Measurements from ENCODE around the gene ATP6V0C. TPM values are rescaled to one million over a fixed set of nuclear protein-coding genes. Genes with fewer than 3 reads are reported as not detected.

ATP6V0C gene
- total RNA-seq, 1 experiment from 2014 or later, result 176 TPM

DNA sequence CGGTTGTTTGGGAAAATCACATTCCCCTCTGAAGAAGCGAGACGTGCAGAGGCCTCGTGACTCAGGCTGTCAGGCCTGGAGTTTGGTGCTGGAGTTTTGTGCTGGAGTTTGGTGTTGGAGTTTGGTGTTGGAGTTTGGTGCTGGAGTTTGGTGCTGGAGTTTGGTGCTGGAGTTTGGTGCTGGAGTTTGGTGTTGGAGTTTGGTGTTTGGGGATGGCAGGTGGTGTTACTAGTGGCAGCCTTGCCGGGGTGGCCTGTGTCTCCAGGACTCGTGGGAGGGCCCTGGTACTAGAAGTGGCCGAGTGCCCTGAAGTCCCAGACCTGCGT is 26.3 kb upstream of the ATP6V0C start:
- Histone ChIP-seq H2AK5ac (ENCODE audit: insufficient read length, low read length) (no peak overlapping the region), H2BK5ac (ENCODE audit: insufficient read length, low read length) (no peak overlapping the region), H4K20me1 (ENCODE audit: control insufficient read depth, insufficient read depth, insufficient read length) (no peaks in the 10 kb centered on the region), H3K9ac (ENCODE audit: extremely low read depth, insufficient read length, low read length) (no peak overlapping the region), H4K8ac (replicated peaks; ENCODE audit: insufficient read length, low read depth, low read length) (no peak overlapping the region), H3K14ac (ENCODE audit: insufficient read depth, low read length) (no peak overlapping the region), H3K9me3 (ENCODE audit: control insufficient read depth, low read depth, low read length) (no peaks in the 10 kb centered on the region), H3K23ac (ENCODE audit: insufficient read length, low read depth, low read length) (no peak overlapping the region), H3K79me1 (ENCODE audit: insufficient read depth, low read depth, low read length, poor library complexity, severe bottlenecking) (no peaks in the 10 kb centered on the region), H2AFZ (ENCODE audit: low read length) (no peak overlapping the region), H2BK12ac (ENCODE audit: insufficient read length, low read depth, low read length) (no peak overlapping the region), H3K4me1 (ENCODE audit: insufficient read depth, low read length) (no peaks in the 10 kb centered on the region), H3K56ac (ENCODE audit: insufficient read length, low read depth, low read length) (no peak overlapping the region), H3K4ac (ENCODE audit: low read depth, low read length) (no peak overlapping the region), H3K23me2 (ENCODE audit: insufficient read length, low read depth, low read length, poor library complexity, severe bottlenecking) (no peaks in the 10 kb centered on the region), H2BK15ac (ENCODE audit: low read depth, low read length) (no peak overlapping the region), H4K91ac (ENCODE audit: insufficient read length, low read depth, low read length) (no peak overlapping the region), H4K5ac (ENCODE audit: insufficient read length, low read depth, low read length) (no peak overlapping the region), H3T11ph (ENCODE audit: low read length) (no peak overlapping the region), H3K27ac (ENCODE audit: insufficient read length, low read depth, low read length) (no peak overlapping the region), H3K79me2 (ENCODE audit: insufficient read depth, low read length) (no peaks in the 10 kb centered on the region; the same call in 1 of the 2 replicates), H3K4me2 (ENCODE audit: insufficient read depth, insufficient read length, low read length) (no peak overlapping the region), H2BK120ac (ENCODE audit: low read depth, low read length, poor library complexity, severe bottlenecking) (no peak overlapping the region), H3K27me3 (ENCODE audit: insufficient read depth, low read length) (no peaks in the 10 kb centered on the region), H3K18ac (ENCODE audit: insufficient read length, low read depth, low read length) (no peak overlapping the region), H2BK20ac (ENCODE audit: low read depth, low read length, poor library complexity, severe bottlenecking) (no peak overlapping the region)
- TF ChIP-seq, protein P1, sequence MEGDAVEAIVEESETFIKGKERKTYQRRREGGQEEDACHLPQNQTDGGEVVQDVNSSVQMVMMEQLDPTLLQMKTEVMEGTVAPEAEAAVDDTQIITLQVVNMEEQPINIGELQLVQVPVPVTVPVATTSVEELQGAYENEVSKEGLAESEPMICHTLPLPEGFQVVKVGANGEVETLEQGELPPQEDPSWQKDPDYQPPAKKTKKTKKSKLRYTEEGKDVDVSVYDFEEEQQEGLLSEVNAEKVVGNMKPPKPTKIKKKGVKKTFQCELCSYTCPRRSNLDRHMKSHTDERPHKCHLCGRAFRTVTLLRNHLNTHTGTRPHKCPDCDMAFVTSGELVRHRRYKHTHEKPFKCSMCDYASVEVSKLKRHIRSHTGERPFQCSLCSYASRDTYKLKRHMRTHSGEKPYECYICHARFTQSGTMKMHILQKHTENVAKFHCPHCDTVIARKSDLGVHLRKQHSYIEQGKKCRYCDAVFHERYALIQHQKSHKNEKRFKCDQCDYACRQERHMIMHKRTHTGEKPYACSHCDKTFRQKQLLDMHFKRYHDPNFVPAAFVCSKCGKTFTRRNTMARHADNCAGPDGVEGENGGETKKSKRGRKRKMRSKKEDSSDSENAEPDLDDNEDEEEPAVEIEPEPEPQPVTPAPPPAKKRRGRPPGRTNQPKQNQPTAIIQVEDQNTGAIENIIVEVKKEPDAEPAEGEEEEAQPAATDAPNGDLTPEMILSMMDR (conservative IDR thresholded peaks at IDR 0.05), result no peak
- DNase-seq, result no peak
- no CpG with 5 or more reads among the region's 8 CpGs for WGBS (ENCODE audit: extremely low coverage, insufficient read length, low lambda C conversion rate)
- Mint-ChIP-seq H3K9me3 (no peaks in the 10 kb centered on the region), H3K4me3 (no peak overlapping the region), H3K4me1 (peaks cover 9 to 15% of the 10 kb centered on the region in 2 experiments), H3K27me3 (ENCODE audit: low read depth) (no peaks in the 10 kb centered on the region), H3K27ac (peak overlapping the region in 2 of 3 experiments; percentile 64 to 71; a peak in 5 of 7 replicates), H3K36me3 (ENCODE audit: insufficient read depth in 1 of 3, low read depth in 3 of 3) (no peaks in the 10 kb centered on the region)
